Astrocyte of the cerebellum (primary cell): Measurements from ENCODE around the gene CAPS.

Experiments
- DNase-seq: peaks from one replicate; pipeline ENCODE4 v3.0.0-alpha.2; 2011; ENCODE audit warnings: low read depth
- H3K4me3 ChIP-seq: 2 replicates; pipeline ENCODE4 v1.5.1; 2011; ENCODE audit warnings: mild to moderate bottlenecking, low read depth, low read length, moderate library complexity
- CTCF ChIP-seq: IDR thresholded peaks from 2 replicates; pipeline ENCODE4 v1.5.1; 2012; ENCODE audit warnings: low read length, low read depth, moderate library complexity, mild to moderate bottlenecking; ENCODE audit errors: missing control alignments
- in situ Hi-C: cut with HindIII; loops from 2 replicates; pipeline ENCODE4 v1.10.0; 2017; ENCODE audit warnings: low sequenced_read_pairs

The CAPS gene

DNA sequence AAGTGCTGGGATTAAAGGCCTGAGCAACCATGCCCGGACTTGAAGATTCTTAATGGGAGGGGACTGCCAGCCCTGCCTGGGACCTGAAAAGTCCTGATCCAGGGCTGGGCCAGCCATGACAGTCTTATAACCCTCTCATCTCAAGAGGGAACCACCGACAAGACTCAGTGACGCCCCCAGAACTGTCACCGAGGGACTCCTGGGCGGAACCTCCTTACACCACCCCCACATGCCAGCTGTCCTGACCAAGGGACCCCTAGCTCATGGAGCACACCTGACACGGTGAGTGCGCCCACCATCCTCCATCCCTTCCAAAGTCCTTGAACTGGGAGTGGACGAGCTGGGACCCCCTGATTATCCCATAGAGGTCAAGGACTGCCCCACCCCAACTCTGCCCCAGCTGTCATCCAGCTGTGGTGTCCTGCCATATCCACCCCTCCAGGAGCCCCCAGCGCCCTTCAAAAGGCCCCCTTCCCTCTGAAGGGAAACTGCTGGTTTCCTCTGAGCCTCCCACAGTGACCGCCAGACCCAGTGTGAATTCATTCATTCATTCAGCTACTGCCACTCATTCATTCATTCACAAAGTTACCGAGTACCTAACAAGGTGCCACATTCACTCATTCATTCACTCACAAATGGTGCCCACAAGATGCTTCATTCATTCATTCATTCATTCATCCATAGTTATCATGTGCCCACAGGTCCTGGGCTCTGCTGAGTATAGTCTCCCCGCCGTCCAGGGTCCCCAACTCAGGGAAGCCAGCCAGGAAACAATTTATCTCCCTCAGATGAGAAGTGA, 14.1 kb upstream of the CAPS start:
- DNase-seq, result no peak
- in situ Hi-C loops, result no loop called here
- H3K4me3 ChIP-seq, result no peak overlapping the region
- no peak for TF ChIP-seq CTCF

DNA sequence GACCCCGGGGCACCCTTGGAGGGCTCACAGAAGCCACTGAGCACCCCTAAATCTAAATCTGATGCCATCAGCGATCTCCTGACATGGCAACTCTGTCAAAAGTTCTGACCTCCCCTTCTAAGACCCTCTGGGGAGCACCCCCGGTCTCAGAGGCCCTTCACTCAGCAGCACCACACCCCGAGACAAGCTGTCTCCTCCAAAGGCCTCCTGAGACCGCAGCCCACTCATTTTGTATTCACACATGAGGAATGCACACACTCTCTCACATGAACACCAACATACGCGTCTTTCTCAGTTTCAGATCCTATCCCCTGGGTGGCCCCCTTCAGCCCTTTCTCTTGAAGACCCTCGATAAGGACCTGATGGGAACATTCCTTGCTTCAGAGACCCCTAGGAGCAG, 13.1 kb upstream of the CAPS start:
- in situ Hi-C loops, result no loop called here
- no peak for DNase-seq
- TF ChIP-seq CTCF, result no peak
- no peak overlapping the region for H3K4me3 ChIP-seq

DNA sequence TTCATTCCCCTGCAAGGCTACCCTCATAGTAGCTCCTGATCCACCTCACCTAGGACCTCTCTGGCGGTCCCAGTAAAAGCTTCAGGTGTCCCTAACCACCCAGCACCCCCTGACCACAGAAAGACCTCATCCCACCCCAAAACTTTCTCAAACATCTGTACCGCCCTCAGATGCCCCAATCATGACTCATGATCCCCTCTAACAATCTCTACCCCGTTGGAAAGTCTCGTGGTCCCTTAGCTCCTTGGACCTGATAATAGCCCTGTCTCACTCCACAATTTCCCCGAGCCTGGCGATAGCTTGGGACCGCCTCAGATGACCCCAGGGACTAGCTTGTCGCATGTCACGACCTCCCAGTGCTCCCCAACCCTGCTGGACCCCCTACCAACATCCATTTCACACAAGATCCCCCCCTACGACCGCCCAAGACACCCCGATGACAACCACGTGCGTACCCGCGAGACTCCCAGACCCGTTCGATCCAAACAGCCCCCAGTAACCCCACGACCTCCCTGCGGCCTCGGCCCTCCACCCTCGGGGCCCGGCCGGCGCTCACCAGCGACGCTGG, 10.9 kb upstream of the CAPS start:
- peak overlapping the region; percentile 100 for H3K4me3 ChIP-seq
- TF ChIP-seq CTCF, result no peak
- peak; percentile 22 for DNase-seq
- in situ Hi-C loops, result no loop called here

GRCh38 chr19:5903624-5904351, 10.3 kb upstream of the CAPS start, which contains the start of gene NDUFA11:
Gene NDUFA11, minus strand, starts transcription at chr19:5903790. Its CDS starts 82 bp downstream, at chr19:5903708.
- peak within 1 kb of the TSS; percentile 100 for H3K4me3 ChIP-seq
- DNase-seq, result peak; percentile 94
- no peak for TF ChIP-seq CTCF
- in situ Hi-C loops, result no loop called here

DNA sequence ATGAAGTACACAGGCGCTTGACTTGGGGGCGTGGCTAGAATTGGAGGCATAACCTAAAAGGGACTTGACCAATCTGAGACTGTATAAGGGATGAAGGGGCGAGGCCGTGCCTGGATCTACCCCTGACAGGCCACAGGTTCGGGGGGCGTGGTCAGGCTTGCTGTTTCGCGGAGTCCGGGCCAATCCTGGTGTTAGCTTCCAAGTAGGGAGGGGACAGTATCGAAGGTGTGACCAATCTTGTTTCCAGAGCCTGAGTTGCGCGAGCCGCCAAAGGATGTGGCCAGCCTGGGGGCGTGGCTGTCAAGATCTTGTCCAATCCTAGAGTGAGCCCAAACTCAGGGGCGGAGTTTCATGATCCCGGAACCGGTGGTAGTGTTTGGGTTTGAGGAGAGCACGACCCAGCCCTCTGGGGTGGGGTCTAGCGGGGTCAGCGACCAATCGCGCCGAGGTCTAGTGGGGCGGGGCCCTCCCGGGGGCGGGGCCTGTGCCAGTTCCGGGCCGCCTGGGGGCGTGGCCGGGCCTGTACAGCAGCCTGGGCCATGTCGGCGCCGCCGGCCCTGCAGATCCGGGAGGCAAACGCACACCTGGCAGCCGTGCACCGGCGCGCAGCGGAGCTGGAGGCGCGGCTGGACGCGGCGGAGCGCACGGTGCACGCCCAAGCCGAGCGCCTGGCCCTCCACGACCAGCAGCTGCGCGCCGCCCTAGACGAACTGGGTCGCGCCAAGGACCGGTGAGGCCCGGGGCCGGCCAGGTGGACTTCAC, 9.5 kb upstream of the CAPS start, which contains the start of gene VMAC:
TSS of gene VMAC (plus strand) at position 521 of the 762 bp plus-strand sequence. CDS start at position 540, 19 bp downstream.
- peak; percentile 100 for DNase-seq
- in situ Hi-C loops, result no loop called here
- H3K4me3 ChIP-seq, result peak within 1 kb of the TSS; percentile 100
- TF ChIP-seq CTCF, result no peak
